H1 (cell line): ENCODE results near the gene AQP7. TPM values are rescaled to one million over a fixed set of nuclear protein-coding genes. Genes with fewer than 3 reads are reported as not detected.

Experiments used
- GABPA ChIP-seq: IDR thresholded peaks from 2 replicates; pipeline ENCODE4 v1.6.1; 2011; ENCODE audit warnings: mild to moderate bottlenecking, low read length, moderate library complexity, borderline replicate concordance; ENCODE audit not compliant: insufficient read depth
- HDAC6 ChIP-seq: IDR thresholded peaks from one replicate; pipeline ENCODE4 v1.7.1; 2012; ENCODE audit warnings: low read depth, mild to moderate bottlenecking, inconsistent platforms, low read length, moderate library complexity
- JUN ChIP-seq: IDR thresholded peaks from 2 replicates; pipeline ENCODE4 v1.6.1; 2011; ENCODE audit warnings: low read depth, mild to moderate bottlenecking, improper control_type of control experiment, low read length
- SIN3A ChIP-seq, 2 experiments: IDR thresholded peaks in 1 of 2; conservative IDR thresholded peaks in 1 of 2; 2 replicates each; pipeline ENCODE4 v1.6.1; 2011 to 2012; ENCODE audit warnings: low read length in 2 of 2, improper control_type of control experiment in 1 of 2, low read depth in 1 of 2, mild to moderate bottlenecking in 1 of 2
- SIRT6 ChIP-seq: IDR thresholded peaks from one replicate; pipeline ENCODE4 v1.7.1; 2012; ENCODE audit warnings: low read length, inconsistent platforms
- SP4 ChIP-seq: IDR thresholded peaks from 2 replicates; pipeline ENCODE4 v1.6.1; 2012; ENCODE audit warnings: low read length, inconsistent platforms
- polyA plus RNA-seq, 7 experiments: library from polyadenylated mRNA; depleted of rRNA in 3 of 7; stranded (reverse) in 5 of 7; unstranded in 2 of 7; fragments of >200 nt in 5 of 7; fragments of 200-250 nt in 2 of 7; gene quantifications; 1 replicate in 5 of 7; 2 replicates in 1 of 7; 4 replicates in 1 of 7; pipeline versions ENCODE4 v1.2.1 to v1.2.3, GENCODE V29; 2011 to 2013; ENCODE audit warnings: missing spikeins in 2 of 7, mixed read lengths in 2 of 7
- total RNA-seq: library from RNA; stranded (reverse); fragmentation: NEBNext Ultra II Directional; extraction: Animal tissue kit (Norgen Biotek cat#: 25700); gene quantifications from 2 replicates; pipeline ENCODE4 v1.2.1, GENCODE V29; 2021
- TF ChIP-seq, protein P1 (sequence below): fragments of 300-600 bp; sonication (generic); IDR thresholded peaks from 2 replicates; pipeline ENCODE4 v1.7.1; 2012; ENCODE audit warnings: low read length, moderate library complexity, mild to moderate bottlenecking, inconsistent platforms; ENCODE audit not compliant: insufficient replicate concordance
- TF ChIP-seq, protein P2 (sequence below): IDR thresholded peaks from 2 replicates; pipeline ENCODE4 v1.6.1; 2012; ENCODE audit warnings: low read length, inconsistent platforms
- TF ChIP-seq, protein P3 (sequence below): IDR thresholded peaks from 2 replicates; pipeline ENCODE4 v1.6.1; 2012; ENCODE audit warnings: inconsistent platforms

The AQP7 gene
- total and polyA plus RNA-seq, 2 of the 8 experiments (the other 6 are each of a cell fraction or from before 2014, with no cell fraction given), result not detected

DNA sequence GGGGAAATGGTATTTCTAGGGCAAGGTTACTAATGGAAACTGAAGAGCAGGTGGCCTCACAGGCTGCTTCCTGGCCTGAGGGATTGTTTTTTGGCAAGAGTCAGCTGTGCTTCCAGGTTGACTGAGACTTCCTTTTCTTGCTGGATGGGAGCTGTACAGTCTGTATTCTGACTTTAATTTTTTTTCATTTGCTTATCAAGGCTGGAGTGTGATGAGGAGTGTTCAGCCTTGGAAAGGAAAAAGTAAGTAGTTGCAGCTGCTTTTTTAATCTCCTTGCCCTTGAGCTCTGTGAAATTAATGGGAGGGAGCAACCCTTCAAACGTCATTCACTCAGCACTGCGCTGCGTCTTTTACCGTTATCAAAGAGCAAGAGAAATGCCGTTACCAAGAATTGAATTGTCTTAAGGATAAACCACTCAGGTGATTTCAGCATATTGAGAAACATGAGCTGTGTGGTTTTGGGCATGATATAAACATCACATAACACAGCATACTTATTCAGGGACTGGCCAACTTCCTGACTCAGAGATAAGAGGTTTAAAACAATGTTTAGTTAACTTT is 47.6 kb downstream of the AQP7 start (continued):
- TF ChIP-seq, protein P1, sequence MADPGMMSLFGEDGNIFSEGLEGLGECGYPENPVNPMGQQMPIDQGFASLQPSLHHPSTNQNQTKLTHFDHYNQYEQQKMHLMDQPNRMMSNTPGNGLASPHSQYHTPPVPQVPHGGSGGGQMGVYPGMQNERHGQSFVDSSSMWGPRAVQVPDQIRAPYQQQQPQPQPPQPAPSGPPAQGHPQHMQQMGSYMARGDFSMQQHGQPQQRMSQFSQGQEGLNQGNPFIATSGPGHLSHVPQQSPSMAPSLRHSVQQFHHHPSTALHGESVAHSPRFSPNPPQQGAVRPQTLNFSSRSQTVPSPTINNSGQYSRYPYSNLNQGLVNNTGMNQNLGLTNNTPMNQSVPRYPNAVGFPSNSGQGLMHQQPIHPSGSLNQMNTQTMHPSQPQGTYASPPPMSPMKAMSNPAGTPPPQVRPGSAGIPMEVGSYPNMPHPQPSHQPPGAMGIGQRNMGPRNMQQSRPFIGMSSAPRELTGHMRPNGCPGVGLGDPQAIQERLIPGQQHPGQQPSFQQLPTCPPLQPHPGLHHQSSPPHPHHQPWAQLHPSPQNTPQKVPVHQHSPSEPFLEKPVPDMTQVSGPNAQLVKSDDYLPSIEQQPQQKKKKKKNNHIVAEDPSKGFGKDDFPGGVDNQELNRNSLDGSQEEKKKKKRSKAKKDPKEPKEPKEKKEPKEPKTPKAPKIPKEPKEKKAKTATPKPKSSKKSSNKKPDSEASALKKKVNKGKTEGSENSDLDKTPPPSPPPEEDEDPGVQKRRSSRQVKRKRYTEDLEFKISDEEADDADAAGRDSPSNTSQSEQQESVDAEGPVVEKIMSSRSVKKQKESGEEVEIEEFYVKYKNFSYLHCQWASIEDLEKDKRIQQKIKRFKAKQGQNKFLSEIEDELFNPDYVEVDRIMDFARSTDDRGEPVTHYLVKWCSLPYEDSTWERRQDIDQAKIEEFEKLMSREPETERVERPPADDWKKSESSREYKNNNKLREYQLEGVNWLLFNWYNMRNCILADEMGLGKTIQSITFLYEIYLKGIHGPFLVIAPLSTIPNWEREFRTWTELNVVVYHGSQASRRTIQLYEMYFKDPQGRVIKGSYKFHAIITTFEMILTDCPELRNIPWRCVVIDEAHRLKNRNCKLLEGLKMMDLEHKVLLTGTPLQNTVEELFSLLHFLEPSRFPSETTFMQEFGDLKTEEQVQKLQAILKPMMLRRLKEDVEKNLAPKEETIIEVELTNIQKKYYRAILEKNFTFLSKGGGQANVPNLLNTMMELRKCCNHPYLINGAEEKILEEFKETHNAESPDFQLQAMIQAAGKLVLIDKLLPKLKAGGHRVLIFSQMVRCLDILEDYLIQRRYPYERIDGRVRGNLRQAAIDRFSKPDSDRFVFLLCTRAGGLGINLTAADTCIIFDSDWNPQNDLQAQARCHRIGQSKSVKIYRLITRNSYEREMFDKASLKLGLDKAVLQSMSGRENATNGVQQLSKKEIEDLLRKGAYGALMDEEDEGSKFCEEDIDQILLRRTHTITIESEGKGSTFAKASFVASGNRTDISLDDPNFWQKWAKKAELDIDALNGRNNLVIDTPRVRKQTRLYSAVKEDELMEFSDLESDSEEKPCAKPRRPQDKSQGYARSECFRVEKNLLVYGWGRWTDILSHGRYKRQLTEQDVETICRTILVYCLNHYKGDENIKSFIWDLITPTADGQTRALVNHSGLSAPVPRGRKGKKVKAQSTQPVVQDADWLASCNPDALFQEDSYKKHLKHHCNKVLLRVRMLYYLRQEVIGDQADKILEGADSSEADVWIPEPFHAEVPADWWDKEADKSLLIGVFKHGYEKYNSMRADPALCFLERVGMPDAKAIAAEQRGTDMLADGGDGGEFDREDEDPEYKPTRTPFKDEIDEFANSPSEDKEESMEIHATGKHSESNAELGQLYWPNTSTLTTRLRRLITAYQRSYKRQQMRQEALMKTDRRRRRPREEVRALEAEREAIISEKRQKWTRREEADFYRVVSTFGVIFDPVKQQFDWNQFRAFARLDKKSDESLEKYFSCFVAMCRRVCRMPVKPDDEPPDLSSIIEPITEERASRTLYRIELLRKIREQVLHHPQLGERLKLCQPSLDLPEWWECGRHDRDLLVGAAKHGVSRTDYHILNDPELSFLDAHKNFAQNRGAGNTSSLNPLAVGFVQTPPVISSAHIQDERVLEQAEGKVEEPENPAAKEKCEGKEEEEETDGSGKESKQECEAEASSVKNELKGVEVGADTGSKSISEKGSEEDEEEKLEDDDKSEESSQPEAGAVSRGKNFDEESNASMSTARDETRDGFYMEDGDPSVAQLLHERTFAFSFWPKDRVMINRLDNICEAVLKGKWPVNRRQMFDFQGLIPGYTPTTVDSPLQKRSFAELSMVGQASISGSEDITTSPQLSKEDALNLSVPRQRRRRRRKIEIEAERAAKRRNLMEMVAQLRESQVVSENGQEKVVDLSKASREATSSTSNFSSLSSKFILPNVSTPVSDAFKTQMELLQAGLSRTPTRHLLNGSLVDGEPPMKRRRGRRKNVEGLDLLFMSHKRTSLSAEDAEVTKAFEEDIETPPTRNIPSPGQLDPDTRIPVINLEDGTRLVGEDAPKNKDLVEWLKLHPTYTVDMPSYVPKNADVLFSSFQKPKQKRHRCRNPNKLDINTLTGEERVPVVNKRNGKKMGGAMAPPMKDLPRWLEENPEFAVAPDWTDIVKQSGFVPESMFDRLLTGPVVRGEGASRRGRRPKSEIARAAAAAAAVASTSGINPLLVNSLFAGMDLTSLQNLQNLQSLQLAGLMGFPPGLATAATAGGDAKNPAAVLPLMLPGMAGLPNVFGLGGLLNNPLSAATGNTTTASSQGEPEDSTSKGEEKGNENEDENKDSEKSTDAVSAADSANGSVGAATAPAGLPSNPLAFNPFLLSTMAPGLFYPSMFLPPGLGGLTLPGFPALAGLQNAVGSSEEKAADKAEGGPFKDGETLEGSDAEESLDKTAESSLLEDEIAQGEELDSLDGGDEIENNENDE, result no peak
- TF ChIP-seq, protein P2, sequence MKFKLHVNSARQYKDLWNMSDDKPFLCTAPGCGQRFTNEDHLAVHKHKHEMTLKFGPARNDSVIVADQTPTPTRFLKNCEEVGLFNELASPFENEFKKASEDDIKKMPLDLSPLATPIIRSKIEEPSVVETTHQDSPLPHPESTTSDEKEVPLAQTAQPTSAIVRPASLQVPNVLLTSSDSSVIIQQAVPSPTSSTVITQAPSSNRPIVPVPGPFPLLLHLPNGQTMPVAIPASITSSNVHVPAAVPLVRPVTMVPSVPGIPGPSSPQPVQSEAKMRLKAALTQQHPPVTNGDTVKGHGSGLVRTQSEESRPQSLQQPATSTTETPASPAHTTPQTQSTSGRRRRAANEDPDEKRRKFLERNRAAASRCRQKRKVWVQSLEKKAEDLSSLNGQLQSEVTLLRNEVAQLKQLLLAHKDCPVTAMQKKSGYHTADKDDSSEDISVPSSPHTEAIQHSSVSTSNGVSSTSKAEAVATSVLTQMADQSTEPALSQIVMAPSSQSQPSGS, result no peak
- no peak for TF ChIP-seq SIN3A (conservative IDR thresholded peaks at IDR 0.05 in 1 of 2, IDR thresholded peaks at IDR 0.05 in 1 of 2; ENCODE audit: low read depth in 1 of 2, low read length in 2 of 2)
- TF ChIP-seq HDAC6, result no peak
- TF ChIP-seq JUN, result no peak
- no peak for TF ChIP-seq GABPA
- TF ChIP-seq SIRT6, result no peak
- TF ChIP-seq, protein P3, sequence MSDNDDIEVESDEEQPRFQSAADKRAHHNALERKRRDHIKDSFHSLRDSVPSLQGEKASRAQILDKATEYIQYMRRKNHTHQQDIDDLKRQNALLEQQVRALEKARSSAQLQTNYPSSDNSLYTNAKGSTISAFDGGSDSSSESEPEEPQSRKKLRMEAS, result no peak
- TF ChIP-seq SP4, result no peak
